ENCODE results near the gene DSCAM.

The DSCAM gene

GRCh38 chr21:40615505-40616376 lies 231.2 kb downstream of the DSCAM start:
- ATAC-seq (no peak), DNase-seq (ENCODE audit: low spot score in 2 of 2) (no peak)
- no peak overlapping the region for H3K4me3 Mint-ChIP-seq
- H3K4me1 Mint-ChIP-seq, result no peaks in the 10 kb centered on the region
- no peak overlapping the region for H3K27ac Mint-ChIP-seq
- H3K36me3 Mint-ChIP-seq, result no peaks in the 10 kb centered on the region
- peaks cover 15% of the 10 kb centered on the region for H3K9me3 Mint-ChIP-seq

- Mint-ChIP-seq H3K36me3 (no peaks in the 10 kb centered on the region), H3K9me3 (peaks cover 8% of the 10 kb centered on the region)
- no peak for ATAC-seq
Observed at GRCh38 chr21:40613546-40614030, 233.4 kb downstream of the DSCAM start.

GRCh38 chr21:40610345-40610744 lies 236.6 kb downstream of the DSCAM start:
- no peaks in the 10 kb centered on the region for H3K36me3 Mint-ChIP-seq
- no peak overlapping the region for H3K4me3 Mint-ChIP-seq
- peaks cover 2% of the 10 kb centered on the region for H3K9me3 Mint-ChIP-seq
- H3K4me1 Mint-ChIP-seq, result no peaks in the 10 kb centered on the region
- ATAC-seq, result no peak
- H3K27ac Mint-ChIP-seq, result no peak overlapping the region
- DNase-seq (ENCODE audit: low spot score in 2 of 2), result no peak

More at GRCh38 chr21:40613546-40614030, 233.4 kb downstream of the DSCAM start:
- no peaks in the 10 kb centered on the region for H3K4me1 Mint-ChIP-seq
- H3K4me3 Mint-ChIP-seq, result no peak overlapping the region
- DNase-seq (ENCODE audit: low spot score in 2 of 2), result no peak
- no peak overlapping the region for H3K27ac Mint-ChIP-seq

GRCh38 chr21:40606341-40606740 lies 240.6 kb downstream of the DSCAM start:
- no peak overlapping the region for H3K4me3 Mint-ChIP-seq
- no peaks in the 10 kb centered on the region for H3K36me3 Mint-ChIP-seq
- H3K4me1 Mint-ChIP-seq, result no peaks in the 10 kb centered on the region
- DNase-seq (ENCODE audit: low spot score in 2 of 2) (no peak), ATAC-seq (no peak)
- H3K27ac Mint-ChIP-seq, result no peak overlapping the region
- H3K9me3 Mint-ChIP-seq, result peaks cover 11% of the 10 kb centered on the region

GRCh38 chr21:40605094-40605493 lies 241.9 kb downstream of the DSCAM start:
- ATAC-seq (no peak), DNase-seq (ENCODE audit: low spot score in 2 of 2) (no peak)
- peaks cover 15% of the 10 kb centered on the region for H3K9me3 Mint-ChIP-seq
- no peak overlapping the region for H3K27ac Mint-ChIP-seq
- no peaks in the 10 kb centered on the region for H3K36me3 Mint-ChIP-seq
- no peak overlapping the region for H3K4me3 Mint-ChIP-seq
- no peaks in the 10 kb centered on the region for H3K4me1 Mint-ChIP-seq

- ATAC-seq (no peak), DNase-seq (ENCODE audit: low spot score in 2 of 2) (no peak)
- Mint-ChIP-seq H3K27ac (no peak overlapping the region), H3K9me3 (peaks cover 21% of the 10 kb centered on the region), H3K4me1 (no peaks in the 10 kb centered on the region), H3K4me3 (no peak overlapping the region), H3K36me3 (no peaks in the 10 kb centered on the region)
Observed at GRCh38 chr21:40603774-40604173, 243.2 kb downstream of the DSCAM start.

- Mint-ChIP-seq H3K27ac (no peak overlapping the region), H3K4me1 (no peaks in the 10 kb centered on the region), H3K4me3 (no peak overlapping the region), H3K9me3 (peaks cover 22% of the 10 kb centered on the region), H3K36me3 (no peaks in the 10 kb centered on the region)
- DNase-seq (ENCODE audit: low spot score in 2 of 2), result no peak
- no peak for ATAC-seq
Observed at GRCh38 chr21:40602080-40602479, 244.9 kb downstream of the DSCAM start.

- no peaks in the 10 kb centered on the region for H3K36me3 Mint-ChIP-seq
- DNase-seq (ENCODE audit: low spot score in 2 of 2) (no peak), ATAC-seq (no peak)
- no peaks in the 10 kb centered on the region for H3K4me1 Mint-ChIP-seq
- H3K27ac Mint-ChIP-seq, result no peak overlapping the region
- peaks cover 17% of the 10 kb centered on the region for H3K9me3 Mint-ChIP-seq
- no peak overlapping the region for H3K4me3 Mint-ChIP-seq
Observed at GRCh38 chr21:40595806-40596205, 251.2 kb downstream of the DSCAM start.

- Mint-ChIP-seq H3K36me3 (no peaks in the 10 kb centered on the region), H3K4me1 (no peaks in the 10 kb centered on the region), H3K27ac (no peak overlapping the region), H3K4me3 (no peak overlapping the region), H3K9me3 (peaks cover 9% of the 10 kb centered on the region)
- ATAC-seq (no peak), DNase-seq (ENCODE audit: low spot score in 2 of 2) (no peak)
Observed at GRCh38 chr21:40587736-40588346, 259.1 kb downstream of the DSCAM start.

- no peaks in the 10 kb centered on the region for H3K4me1 Mint-ChIP-seq
- no peak overlapping the region for H3K4me3 Mint-ChIP-seq
- no peak overlapping the region for H3K27ac Mint-ChIP-seq
- DNase-seq (ENCODE audit: low spot score in 2 of 2) (no peak), ATAC-seq (no peak)
- no peaks in the 10 kb centered on the region for H3K36me3 Mint-ChIP-seq
- peaks cover 4% of the 10 kb centered on the region for H3K9me3 Mint-ChIP-seq
Observed at GRCh38 chr21:40586575-40586974, 260.4 kb downstream of the DSCAM start.

GRCh38 chr21:40577285-40578043 lies 269.5 kb downstream of the DSCAM start:
- no peaks in the 10 kb centered on the region for H3K4me1 Mint-ChIP-seq
- no peak overlapping the region for H3K4me3 Mint-ChIP-seq
- DNase-seq (ENCODE audit: low spot score in 2 of 2) (no peak), ATAC-seq (no peak)
- H3K9me3 Mint-ChIP-seq, result peaks cover 14% of the 10 kb centered on the region
- no peaks in the 10 kb centered on the region for H3K36me3 Mint-ChIP-seq
- no peak overlapping the region for H3K27ac Mint-ChIP-seq

GRCh38 chr21:40575976-40576375 lies 271.0 kb downstream of the DSCAM start:
- Mint-ChIP-seq H3K9me3 (peaks cover 14% of the 10 kb centered on the region), H3K27ac (no peak overlapping the region), H3K4me3 (no peak overlapping the region), H3K36me3 (no peaks in the 10 kb centered on the region), H3K4me1 (no peaks in the 10 kb centered on the region)
- no peak for DNase-seq (ENCODE audit: low spot score in 2 of 2)
- ATAC-seq, result no peak

- DNase-seq (ENCODE audit: low spot score in 2 of 2) (no peak), ATAC-seq (no peak)
- Mint-ChIP-seq H3K4me3 (no peak overlapping the region), H3K27ac (no peak overlapping the region), H3K9me3 (peaks cover 14% of the 10 kb centered on the region), H3K36me3 (no peaks in the 10 kb centered on the region), H3K4me1 (no peaks in the 10 kb centered on the region)
Observed at GRCh38 chr21:40569357-40569756, 277.6 kb downstream of the DSCAM start.

GRCh38 chr21:40568807-40569206 lies 278.2 kb downstream of the DSCAM start:
- ATAC-seq, result no peak
- Mint-ChIP-seq H3K36me3 (no peaks in the 10 kb centered on the region), H3K4me1 (no peaks in the 10 kb centered on the region), H3K4me3 (no peak overlapping the region), H3K27ac (no peak overlapping the region), H3K9me3 (peaks cover 14% of the 10 kb centered on the region)
- no peak for DNase-seq (ENCODE audit: low spot score in 2 of 2)

GRCh38 chr21:40567501-40567900 lies 279.5 kb downstream of the DSCAM start:
- Mint-ChIP-seq H3K4me1 (no peaks in the 10 kb centered on the region), H3K27ac (no peak overlapping the region), H3K4me3 (no peak overlapping the region), H3K9me3 (peaks cover 16% of the 10 kb centered on the region), H3K36me3 (no peaks in the 10 kb centered on the region)
- no peak for DNase-seq (ENCODE audit: low spot score in 2 of 2)
- ATAC-seq, result no peak

Measured in stimulated activated effector memory CD8-positive, alpha-beta T cell treated with anti-CD3 and anti-CD28 coated beads, Interleukin-12 subunit alpha, Interleukin-12 subunit beta, amount 100 ng/mL, for 72 hours (primary cell).